Body of pancreas (tissue), 4 donors: ENCODE results near the gene MUSK. TPM values are rescaled to one million over a fixed set of nuclear protein-coding genes. Genes with fewer than 3 reads are reported as not detected.
"Not testable (repeated sequence)": the region's sequence is repeated elsewhere in the genome, so short reads cannot be mapped to it uniquely, and the experiment has no call there.

Experiments used
- ATAC-seq: fragments of 150-250 bp; one replicate; pipeline ENCODE4 v1.9.1; 2016
- DNase-seq, 4 donors: peaks; one replicate each; pipeline ENCODE4 v3.0.0-alpha.2; 2019
- H3K27ac ChIP-seq, 4 donors: fragments of 200-600 bp; sonication (generic); 1 replicate in 3 of 4; 2 replicates in 1 of 4; pipeline versions ENCODE4 v1.5.1 to v1.6.1; 2016 to 2019; ENCODE audit warnings: mild to moderate bottlenecking in 1 of 4, mixed read lengths in 1 of 4, moderate library complexity in 1 of 4
- H3K27me3 ChIP-seq, 2 donors: fragments of 200-600 bp; sonication (generic); one replicate each; pipeline ENCODE4 v1.6.0; 2016; ENCODE audit warnings: mild to moderate bottlenecking in 1 of 2
- H3K36me3 ChIP-seq, 2 donors: fragments of 200-600 bp; sonication (generic); replicated peaks in 1 of 2; 2 replicates each; pipeline ENCODE4 v1.5.1; 2016; ENCODE audit warnings: low read depth in 2 of 2; ENCODE audit not compliant: insufficient read depth in 1 of 2
- H3K4me1 ChIP-seq: fragments of 200-600 bp; sonication (generic); one replicate; pipeline ENCODE4 v1.6.0; 2016
- H3K4me3 ChIP-seq, 2 donors: fragments of 200-600 bp; sonication (generic); 1 replicate in 1 of 2; 2 replicates in 1 of 2; pipeline ENCODE4 v1.5.1; 2016 to 2019
- H3K9me3 ChIP-seq, 3 donors: fragments of 200-600 bp; sonication (generic); 1 replicate in 2 of 3; 2 replicates in 1 of 3; pipeline ENCODE4 v1.5.1; 2016
- POLR2A ChIP-seq, 3 donors: fragments of 450-650 bp; IDR thresholded peaks; one replicate each; pipeline ENCODE4 v1.6.1; 2016; ENCODE audit warnings: antibody characterized with exemption in 3 of 3, mild to moderate bottlenecking in 2 of 3
- WGBS, 2 donors: methylation state at CpG; one replicate each; pipeline ENCODE4 v1.1.5; 2017; 5-methylcytosine and 5-hydroxymethylcytosine counted together
- intact Hi-C: fragments of 100-400 bp; cut with DNase I; formaldehyde crosslinking; loops from one replicate; pipeline ENCODE4 v1.15.1; 2023
- total RNA-seq, 2 donors: library from RNA; depleted of rRNA; stranded (reverse); fragments of >200 nt; gene quantifications; one replicate each; pipeline ENCODE4 v1.1.0, GENCODE V29; 2016
- TF ChIP-seq, protein P1 (sequence below), 7 experiments: fragments of 450-650 bp in 4 of 7; fragments of 200-600 bp in 3 of 7; sonication (generic) in 3 of 7; IDR thresholded peaks; one replicate each; pipeline ENCODE4 v1.5.1; 2016 to 2019; ENCODE audit warnings: antibody characterized with exemption in 7 of 7

The MUSK gene
- total RNA-seq, 2 donors from 2014 or later = not detected

DNA sequence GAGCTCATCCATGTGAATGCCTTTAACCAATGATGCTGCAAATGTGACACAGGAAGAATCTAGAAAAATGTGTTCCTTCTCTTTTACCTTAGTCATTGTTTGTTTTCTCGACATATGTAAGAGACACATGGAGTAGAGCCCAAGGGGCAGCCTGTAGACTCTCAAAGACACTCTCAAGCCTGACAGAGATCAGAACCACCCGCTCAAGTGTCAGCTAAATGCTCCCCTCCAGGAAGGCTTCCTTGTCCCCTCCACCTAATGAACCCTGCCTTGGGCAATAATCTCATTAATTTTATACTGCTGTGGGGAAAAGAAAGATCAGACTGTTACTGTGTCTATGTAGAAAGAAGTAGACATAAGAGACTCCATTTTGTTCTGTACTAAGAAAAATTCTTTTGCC, 157.4 kb downstream of the MUSK start:
- Histone ChIP-seq H3K4me3 (no peak overlapping the region), H3K9me3 (no peaks in the 10 kb centered on the region), H3K36me3 (no peaks in the 10 kb centered on the region), H3K27ac (no peak overlapping the region), H3K27me3 (no peaks in the 10 kb centered on the region), H3K4me1 (no peaks in the 10 kb centered on the region)
- intact Hi-C loops = no loop called here
- TF ChIP-seq POLR2A (IDR thresholded peaks at IDR 0.05) = no peak
- TF ChIP-seq, protein P1, sequence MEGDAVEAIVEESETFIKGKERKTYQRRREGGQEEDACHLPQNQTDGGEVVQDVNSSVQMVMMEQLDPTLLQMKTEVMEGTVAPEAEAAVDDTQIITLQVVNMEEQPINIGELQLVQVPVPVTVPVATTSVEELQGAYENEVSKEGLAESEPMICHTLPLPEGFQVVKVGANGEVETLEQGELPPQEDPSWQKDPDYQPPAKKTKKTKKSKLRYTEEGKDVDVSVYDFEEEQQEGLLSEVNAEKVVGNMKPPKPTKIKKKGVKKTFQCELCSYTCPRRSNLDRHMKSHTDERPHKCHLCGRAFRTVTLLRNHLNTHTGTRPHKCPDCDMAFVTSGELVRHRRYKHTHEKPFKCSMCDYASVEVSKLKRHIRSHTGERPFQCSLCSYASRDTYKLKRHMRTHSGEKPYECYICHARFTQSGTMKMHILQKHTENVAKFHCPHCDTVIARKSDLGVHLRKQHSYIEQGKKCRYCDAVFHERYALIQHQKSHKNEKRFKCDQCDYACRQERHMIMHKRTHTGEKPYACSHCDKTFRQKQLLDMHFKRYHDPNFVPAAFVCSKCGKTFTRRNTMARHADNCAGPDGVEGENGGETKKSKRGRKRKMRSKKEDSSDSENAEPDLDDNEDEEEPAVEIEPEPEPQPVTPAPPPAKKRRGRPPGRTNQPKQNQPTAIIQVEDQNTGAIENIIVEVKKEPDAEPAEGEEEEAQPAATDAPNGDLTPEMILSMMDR (IDR thresholded peaks at IDR 0.05) = no peak
- no peak for ATAC-seq
- WGBS, 2 donors = 68 to 73% methylated on average over 2 of the region's 2 CpGs
- no peak for DNase-seq

GRCh38 chr9:110826400-110826799, 157.8 kb downstream of the MUSK start:
- DNase-seq, H3K4me1 ChIP-seq, H3K4me3 ChIP-seq, intact Hi-C loops, H3K27ac ChIP-seq, ATAC-seq, H3K27me3 ChIP-seq, H3K36me3 ChIP-seq, H3K9me3 ChIP-seq: not testable (repeated sequence)
- 70 to 71% methylated on average over 9 of the region's 9 CpGs for WGBS, 2 donors

- H3K9me3 ChIP-seq = no peaks in the 10 kb centered on the region
- H3K27me3 ChIP-seq = no peaks in the 10 kb centered on the region
- peak in 3 of 4 donors; percentile 11 to 27 (median 13) for DNase-seq
- H3K4me1 ChIP-seq = no peaks in the 10 kb centered on the region
- no peak overlapping the region for H3K4me3 ChIP-seq
- intact Hi-C loops = no loop called here
- no peak for ATAC-seq
- no peak overlapping the region for H3K27ac ChIP-seq
- H3K36me3 ChIP-seq = no peaks in the 10 kb centered on the region
- TF ChIP-seq, protein P1 (IDR thresholded peaks at IDR 0.05) = no peak
- no peak for TF ChIP-seq POLR2A (IDR thresholded peaks at IDR 0.05)
- WGBS, 2 donors = 77 to 86% methylated on average over 3 of the region's 3 CpGs
Measured at GRCh38 chr9:110828264-110828663, 159.7 kb downstream of the MUSK start.

GRCh38 chr9:110830495-110830894, 161.9 kb downstream of the MUSK start:
- Histone ChIP-seq H3K4me1 (no peaks in the 10 kb centered on the region), H3K36me3 (no peaks in the 10 kb centered on the region), H3K27ac (no peak overlapping the region), H3K27me3 (no peaks in the 10 kb centered on the region), H3K9me3 (no peaks in the 10 kb centered on the region), H3K4me3 (no peak overlapping the region)
- intact Hi-C loops = no loop called here
- 93 to 95% methylated on average over 21 of the region's 21 CpGs for WGBS, 2 donors
- DNase-seq (no peak), ATAC-seq (no peak)
- no peak for TF ChIP-seq POLR2A (IDR thresholded peaks at IDR 0.05)
- TF ChIP-seq, protein P1 (IDR thresholded peaks at IDR 0.05) = no peak

DNA sequence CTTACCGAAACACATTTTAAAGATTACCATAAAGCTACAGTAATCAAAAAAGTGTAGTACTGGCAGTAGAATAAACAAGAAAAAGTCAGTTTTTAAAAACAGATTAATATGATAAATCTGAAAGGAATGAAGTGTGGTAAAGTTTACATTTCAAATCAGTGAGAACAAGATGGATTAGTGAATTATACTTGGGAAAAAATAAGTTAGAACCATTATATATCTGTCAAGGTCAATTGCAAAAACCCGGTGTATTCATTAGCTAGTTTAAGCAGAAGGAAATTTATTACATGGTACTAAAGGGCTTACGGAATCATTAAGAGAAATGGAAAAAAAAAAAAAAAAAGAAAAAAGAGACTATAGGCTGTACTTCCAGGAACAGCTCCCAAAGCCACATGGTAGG, 164.3 kb downstream of the MUSK start:
- no peak for ATAC-seq
- Histone ChIP-seq H3K36me3 (no peaks in the 10 kb centered on the region), H3K4me1 (no peaks in the 10 kb centered on the region), H3K4me3 (no peak overlapping the region), H3K27ac (no peak overlapping the region), H3K27me3 (no peaks in the 10 kb centered on the region), H3K9me3 (no peaks in the 10 kb centered on the region)
- DNase-seq = no peak
- intact Hi-C loops = no loop called here
- WGBS, 2 donors = 33 to 49% methylated on average over 3 of the region's 3 CpGs
- TF ChIP-seq, protein P1 (IDR thresholded peaks at IDR 0.05) = no peak
- TF ChIP-seq POLR2A (IDR thresholded peaks at IDR 0.05) = no peak
